NCI-H345 treated with DMSO at 0.1 percent for 48 hours (cell line): ENCODE data around the gene MFF.
"Not testable (repeated sequence)": the region's sequence is repeated elsewhere in the genome, so short reads cannot be mapped to it uniquely, and the experiment has no call there.

Experiments
- DNase-seq: peaks from one replicate; lab custom pipeline; 2025; ENCODE audit not compliant: unreplicated experiment; lab: John Stamatoyannopoulos, UW

MFF gene

GRCh38 chr2:227335713-227336112 lies 10.7 kb downstream of the MFF start:
- no peak for DNase-seq

- no peak for DNase-seq
These were observed 12.4 kb downstream of the MFF start for GRCh38 chr2:227337442-227337841.

GRCh38 chr2:227339098-227339599 lies 14.1 kb downstream of the MFF start:
- no peak for DNase-seq

GRCh38 chr2:227340106-227340505 lies 15.1 kb downstream of the MFF start:
- DNase-seq: no peak

GRCh38 chr2:227341553-227341952 lies 16.5 kb downstream of the MFF start:
- no peak for DNase-seq

GRCh38 chr2:227344231-227344630 lies 19.2 kb downstream of the MFF start:
- DNase-seq: no peak

GRCh38 chr2:227347117-227347516 lies 22.1 kb downstream of the MFF start:
- DNase-seq: no peak

GRCh38 chr2:227348324-227348723 lies 23.3 kb downstream of the MFF start:
- no peak for DNase-seq

GRCh38 chr2:227349989-227350612 lies 25.1 kb downstream of the MFF start:
- DNase-seq: no peak

- DNase-seq: no peak
These were observed 26.6 kb downstream of the MFF start for GRCh38 chr2:227351639-227352038.

GRCh38 chr2:227360351-227360750 lies 35.3 kb downstream of the MFF start:
- DNase-seq: no peak

- no peak for DNase-seq
These were observed 38.7 kb downstream of the MFF start for GRCh38 chr2:227363756-227364155.

- DNase-seq: not testable (repeated sequence)
These were observed 39.7 kb downstream of the MFF start for GRCh38 chr2:227364585-227365263.

GRCh38 chr2:227365833-227366232 lies 40.8 kb downstream of the MFF start:
- DNase-seq: no peak

GRCh38 chr2:227366769-227367426 lies 41.8 kb downstream of the MFF start:
- DNase-seq: no peak

GRCh38 chr2:227367427-227367795 lies 42.4 kb downstream of the MFF start:
- no peak for DNase-seq

GRCh38 chr2:227368574-227368973 lies 43.5 kb downstream of the MFF start:
- no peak for DNase-seq

GRCh38 chr2:227370092-227370491 lies 45.0 kb downstream of the MFF start:
- no peak for DNase-seq

- no peak for DNase-seq
These were observed 45.8 kb downstream of the MFF start for GRCh38 chr2:227370791-227371312.

GRCh38 chr2:227373389-227373788 lies 48.3 kb downstream of the MFF start:
- no peak for DNase-seq

- no peak for DNase-seq
These were observed 49.1 kb downstream of the MFF start for GRCh38 chr2:227374158-227374557.
